Measurements from ENCODE around the gene PSMB5. TPM values are rescaled to one million over a fixed set of nuclear protein-coding genes. Genes with fewer than 3 reads are reported as not detected.

The PSMB5 gene
- total RNA-seq, 1 donor from 2014 or later = 215 TPM

- Mint-ChIP-seq H3K27me3 (ENCODE audit: low read depth) (no peaks in the 10 kb centered on the region), H3K4me3 (peak overlapping the region; percentile 92), H3K36me3 (ENCODE audit: low read depth) (peaks cover 12% of the 10 kb centered on the region), H3K4me1 (peaks cover 59% of the 10 kb centered on the region), H3K27ac (ENCODE audit: unreplicated experiment) (peak overlapping the region; percentile 5), H3K9me3 (no peaks in the 10 kb centered on the region)
- no peak for DNase-seq (ENCODE audit: low read depth, low spot score)
- TF ChIP-seq CTCF (conservative IDR thresholded peaks at IDR 0.05) = no peak
These were observed 56.2 kb downstream of the PSMB5 start for GRCh38 chr14:22978487-22978837.

- no peaks in the 10 kb centered on the region for H3K27me3 Mint-ChIP-seq (ENCODE audit: low read depth)
- peak overlapping the region; percentile 92 for H3K4me3 Mint-ChIP-seq
- H3K36me3 Mint-ChIP-seq (ENCODE audit: low read depth) = peaks cover 16% of the 10 kb centered on the region
- no peaks in the 10 kb centered on the region for H3K9me3 Mint-ChIP-seq
- peak overlapping the region; percentile 99 for H3K27ac Mint-ChIP-seq (ENCODE audit: unreplicated experiment)
- no peak for TF ChIP-seq CTCF (conservative IDR thresholded peaks at IDR 0.05)
- DNase-seq (ENCODE audit: low read depth, low spot score) = peak; percentile 54
- H3K4me1 Mint-ChIP-seq = peaks cover 61% of the 10 kb centered on the region
These were observed 56.8 kb downstream of the PSMB5 start for GRCh38 chr14:22977684-22978486.

GRCh38 chr14:22977434-22977683, 57.3 kb downstream of the PSMB5 start:
- H3K36me3 Mint-ChIP-seq (ENCODE audit: low read depth) = peaks cover 17% of the 10 kb centered on the region
- H3K27ac Mint-ChIP-seq (ENCODE audit: unreplicated experiment) = peak overlapping the region; percentile 85
- no peaks in the 10 kb centered on the region for H3K27me3 Mint-ChIP-seq (ENCODE audit: low read depth)
- no peak for DNase-seq (ENCODE audit: low read depth, low spot score)
- no peak for TF ChIP-seq CTCF (conservative IDR thresholded peaks at IDR 0.05)
- no peaks in the 10 kb centered on the region for H3K9me3 Mint-ChIP-seq
- H3K4me1 Mint-ChIP-seq = peaks cover 61% of the 10 kb centered on the region
- H3K4me3 Mint-ChIP-seq = peak overlapping the region; percentile 92

GRCh38 chr14:22976620-22977433, 57.9 kb downstream of the PSMB5 start:
- Mint-ChIP-seq H3K9me3 (no peaks in the 10 kb centered on the region), H3K4me3 (peak overlapping the region; percentile 92), H3K4me1 (peaks cover 61% of the 10 kb centered on the region), H3K27ac (ENCODE audit: unreplicated experiment) (peak overlapping the region; percentile 85), H3K36me3 (ENCODE audit: low read depth) (peaks cover 21% of the 10 kb centered on the region), H3K27me3 (ENCODE audit: low read depth) (no peaks in the 10 kb centered on the region)
- DNase-seq (ENCODE audit: low read depth, low spot score) = no peak
- TF ChIP-seq CTCF (conservative IDR thresholded peaks at IDR 0.05) = no peak

Other genes with a start within 250 kb of the PSMB5 start
- gene SLC7A7, start 219.5 kb downstream of the PSMB5 start, total RNA-seq = 0.54 and 0.64 TPM in 2 replicates
- 117 and 137 TPM in 2 replicates for gene MRPL52, start 205.0 kb downstream of the PSMB5 start, total RNA-seq
- 63.2 and 68.6 TPM in 2 replicates for gene MMP14, start 198.3 kb downstream of the PSMB5 start, total RNA-seq
- 14.3 and 16.3 TPM in 2 replicates for gene LRP10, start 163.2 kb downstream of the PSMB5 start, total RNA-seq
- 3.0 and 3.6 TPM in 2 replicates for gene REM2, start 151.7 kb downstream of the PSMB5 start, total RNA-seq
- gene RBM23, start 115.8 kb downstream of the PSMB5 start, total RNA-seq = 103 and 110 TPM in 2 replicates
- gene PRMT5, start 105.5 kb downstream of the PSMB5 start, total RNA-seq = 134 and 136 TPM in 2 replicates
- gene HAUS4, start 77.8 kb downstream of the PSMB5 start, total RNA-seq = 58.7 and 62.7 TPM in 2 replicates
- 32.8 and 33.1 TPM in 2 replicates for gene AJUBA, start 52.3 kb downstream of the PSMB5 start, total RNA-seq
- gene C14orf93, start 24.8 kb downstream of the PSMB5 start, total RNA-seq = 11.5 and 13.6 TPM in 2 replicates
- gene PSMB11, start 7.3 kb upstream of the PSMB5 start, total RNA-seq = not detected in 2 replicates
- 33.7 and 37.2 TPM in 2 replicates for gene CDH24, start 22.6 kb upstream of the PSMB5 start, total RNA-seq
- gene ACIN1, start 60.2 kb upstream of the PSMB5 start, total RNA-seq = 350 and 352 TPM in 2 replicates
- 46.1 and 48.6 TPM in 2 replicates for gene C14orf119, start 60.6 kb upstream of the PSMB5 start, total RNA-seq
- gene CIROP, start 70.1 kb upstream of the PSMB5 start, total RNA-seq = not detected in 2 replicates
- gene CEBPE, start 84.4 kb upstream of the PSMB5 start, total RNA-seq = not detected in 2 replicates
- 6.6 and 9.4 TPM in 2 replicates for gene SLC7A8, start 148.8 kb upstream of the PSMB5 start, total RNA-seq
- gene RNF212B, start 203.0 kb upstream of the PSMB5 start, total RNA-seq = not detected in 2 replicates

Data from neural crest cell (in vitro differentiated cells).